HT1080 (cell line): ENCODE results near the gene PIP4P1. TPM values are rescaled to one million over a fixed set of nuclear protein-coding genes. Genes with fewer than 3 reads are reported as not detected.
"Not testable (repeated sequence)": the region's sequence is repeated elsewhere in the genome, so short reads cannot be mapped to it uniquely, and the experiment has no call there.

Source experiments
- DNase-seq: peaks from one replicate; pipeline ENCODE4 v3.0.0-alpha.2; 2015; ENCODE audit warnings: low read depth
- total RNA-seq: library from RNA; depleted of rRNA; stranded (reverse); fragments of >200 nt; shearing (Covaris generic); gene quantifications from 2 replicates; pipeline ENCODE4 v1.2.3, GENCODE V29; 2014

Gene PIP4P1
- total RNA-seq, 1 experiment from 2014 or later: 21.0 TPM

- DNase-seq: peak; percentile 16
Measured at GRCh38 chr14:20477211-20477876, 16.1 kb upstream of the PIP4P1 start.

GRCh38 chr14:20476776-20477175 lies 15.5 kb upstream of the PIP4P1 start:
- DNase-seq: no peak

- DNase-seq: no peak
Measured at GRCh38 chr14:20472536-20473169, 11.4 kb upstream of the PIP4P1 start.

- peak; percentile 42 for DNase-seq
Measured at GRCh38 chr14:20470603-20470901, 9.3 kb upstream of the PIP4P1 start.

DNA sequence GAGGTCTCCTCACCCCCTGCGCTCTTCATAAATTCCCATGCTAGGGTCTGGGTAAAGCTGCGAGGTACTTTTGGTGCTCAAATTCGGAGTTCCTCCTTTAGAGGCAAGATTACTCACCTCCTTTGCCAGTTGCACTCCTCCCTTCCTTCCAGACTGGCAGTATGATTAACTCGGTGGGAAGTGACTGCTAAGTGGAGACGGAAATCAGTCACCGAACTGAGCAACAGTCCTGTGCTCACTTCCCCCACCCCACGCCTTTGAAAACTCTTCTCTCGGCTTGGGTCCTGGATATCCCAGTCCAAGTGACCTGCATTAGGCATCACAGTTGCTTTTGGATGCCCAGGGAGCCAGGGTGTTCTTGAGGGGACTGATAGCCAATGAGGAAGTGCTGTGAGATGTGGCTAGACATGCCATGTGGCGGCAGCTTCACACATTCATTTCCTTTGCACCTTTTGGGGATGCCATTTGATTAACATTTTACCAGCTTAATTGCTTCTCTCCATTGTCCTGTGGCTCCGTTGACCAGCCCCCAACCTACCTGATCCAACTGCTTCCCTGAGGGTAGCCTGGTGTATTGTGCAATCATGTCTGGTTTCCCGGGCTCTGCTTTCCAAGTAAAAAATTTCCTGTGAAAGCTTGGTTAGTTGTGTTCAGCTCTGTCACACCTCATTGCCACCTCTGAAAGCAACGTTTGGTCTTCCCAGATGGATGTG lies 8.8 kb upstream of the PIP4P1 start:
- peak; percentile 88 for DNase-seq

- DNase-seq: peak; percentile 85
Measured at GRCh38 chr14:20469242-20469889, 8.1 kb upstream of the PIP4P1 start, which contains the start of gene PNP. Gene PNP, plus strand, starts transcription at chr14:20469406. Its CDS starts 119 bp downstream, at chr14:20469525.

GRCh38 chr14:20468764-20469241 lies 7.6 kb upstream of the PIP4P1 start:
- DNase-seq: no peak

- DNase-seq: no peak
Measured at GRCh38 chr14:20460458-20461224, 593 bp downstream of the PIP4P1 start.

DNA sequence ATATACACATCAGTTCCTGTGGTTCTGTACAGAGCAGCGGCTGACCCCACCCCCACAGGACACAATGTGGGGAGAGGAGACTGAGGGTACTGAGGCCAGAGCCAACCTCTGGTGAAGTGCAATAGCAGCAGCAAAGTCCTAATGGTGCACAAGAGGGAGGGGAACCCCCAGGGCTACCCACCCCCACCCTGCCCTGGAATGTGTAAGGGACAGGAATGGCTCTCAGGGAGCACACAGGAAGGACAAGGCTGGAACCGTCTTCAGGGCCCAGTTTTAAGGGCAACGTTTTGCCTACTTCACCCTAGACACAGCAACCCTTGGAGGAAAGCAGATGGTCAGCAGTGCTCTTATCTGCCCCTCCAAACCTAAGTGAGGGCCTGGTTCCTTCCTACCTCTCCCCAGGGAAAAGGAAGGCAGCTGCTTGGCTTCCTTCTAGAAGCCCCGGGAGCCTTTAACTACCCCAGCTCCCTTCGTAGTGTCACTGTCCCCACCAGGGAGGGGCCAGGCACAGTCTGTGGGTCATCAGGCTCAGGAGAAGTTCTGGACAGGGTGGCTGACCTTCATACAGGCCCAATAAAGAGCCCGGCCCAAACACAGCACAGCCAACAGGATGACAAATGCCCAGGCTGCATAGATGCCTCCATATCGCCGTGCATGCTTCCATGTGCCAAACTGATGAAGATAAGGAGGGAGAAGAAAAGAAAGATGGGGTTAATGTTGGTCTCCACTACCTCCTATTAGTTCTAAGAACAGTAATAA lies 3.0 kb downstream of the PIP4P1 start:
- no peak for DNase-seq

- no peak for DNase-seq
Measured at GRCh38 chr14:20456971-20457370, 4.3 kb downstream of the PIP4P1 start.

GRCh38 chr14:20455355-20456300 lies 5.6 kb downstream of the PIP4P1 start:
- no peak for DNase-seq

DNA sequence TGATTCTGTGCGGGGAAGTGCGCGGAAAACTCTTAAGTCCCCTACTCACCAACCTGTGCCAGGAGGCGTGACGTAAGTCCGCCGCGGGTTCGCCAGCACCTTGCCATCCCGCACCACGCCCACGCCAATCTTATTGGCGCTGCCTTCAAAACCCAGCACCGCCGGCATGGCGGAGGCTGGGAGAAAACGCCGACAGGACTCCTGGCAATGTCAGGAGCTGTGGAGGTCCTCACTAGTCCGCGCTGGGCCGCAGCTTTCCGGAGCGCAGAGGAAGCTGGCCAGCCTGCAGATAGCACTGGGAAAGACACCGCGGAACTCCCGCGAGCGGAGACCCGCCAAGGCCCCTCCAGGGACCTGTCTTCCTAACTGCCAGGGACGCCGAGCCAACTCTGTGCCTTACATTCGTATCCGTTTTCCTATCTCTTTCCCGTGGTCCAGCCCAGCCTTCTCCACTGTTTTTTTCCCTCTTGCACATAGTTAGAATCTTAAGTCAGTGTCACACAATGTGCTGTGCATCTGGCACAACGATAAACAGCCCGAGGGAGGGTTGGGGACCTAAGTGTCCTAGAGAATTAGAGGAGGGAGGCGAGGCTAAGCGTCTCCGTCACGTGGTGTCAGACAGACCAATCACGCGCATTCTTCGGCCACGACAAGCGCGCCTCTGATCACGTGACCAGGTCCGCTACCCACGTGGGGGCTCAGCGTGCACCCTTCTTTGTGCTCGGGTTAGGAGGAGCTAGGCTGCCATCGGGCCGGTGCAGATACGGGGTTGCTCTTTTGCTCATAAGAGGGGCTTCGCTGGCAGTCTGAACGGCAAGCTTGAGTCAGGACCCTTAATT lies 6.5 kb downstream of the PIP4P1 start, which contains the start of the genes APEX1 and OSGEP:
Gene APEX1, plus strand, starts transcription at position 711 of the 839 bp plus-strand sequence. CDS start 420 bp downstream, outside the sequence.
Gene OSGEP, minus strand, starts transcription at position 297 of the 839 bp plus-strand sequence. Its CDS starts 129 bp downstream, at position 168.
- peak; percentile 98 for DNase-seq

DNA sequence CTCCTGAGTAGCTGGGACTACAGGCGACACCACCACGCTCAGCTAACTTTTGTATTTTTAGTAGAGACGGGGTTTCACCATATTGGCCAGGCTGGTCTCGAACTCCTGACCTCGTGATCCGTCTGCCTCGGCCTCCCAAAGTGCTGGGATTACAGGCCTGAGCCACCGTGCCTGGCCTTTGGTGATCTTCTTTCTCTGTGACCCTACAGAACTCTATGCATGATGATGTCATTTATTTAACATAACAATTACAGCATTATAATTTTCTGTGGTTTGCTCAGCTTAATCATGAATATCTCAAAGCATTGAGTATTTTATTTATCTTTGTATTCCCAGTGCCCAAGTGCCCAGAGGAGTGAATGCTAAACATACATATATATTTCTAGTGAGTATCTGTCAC lies 8.4 kb downstream of the PIP4P1 start:
- DNase-seq: not testable (repeated sequence)

GRCh38 chr14:20446889-20447288 lies 14.3 kb downstream of the PIP4P1 start:
- DNase-seq: no peak

- DNase-seq: not testable (repeated sequence)
Measured at GRCh38 chr14:20443650-20444049, 17.6 kb downstream of the PIP4P1 start.

DNA sequence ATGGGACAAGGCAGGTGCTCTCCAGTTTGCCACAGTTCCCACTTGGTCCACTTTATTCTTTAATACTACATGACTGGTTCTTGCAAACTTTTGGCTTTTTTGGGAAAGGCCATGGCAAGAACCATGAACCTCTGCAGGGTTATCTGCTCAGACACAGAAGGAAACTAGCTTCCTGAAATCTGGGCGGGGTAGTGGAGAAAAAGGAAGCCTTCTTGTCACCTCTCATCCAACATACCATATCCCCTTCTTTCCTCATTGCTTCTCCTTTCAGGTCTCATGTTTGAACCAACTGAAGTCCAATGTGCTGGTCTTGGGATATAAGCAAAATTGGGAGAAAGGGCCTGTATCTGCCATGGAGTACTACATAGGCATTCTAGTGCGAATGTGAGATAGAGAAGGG lies 19.8 kb downstream of the PIP4P1 start:
- DNase-seq: no peak

DNA sequence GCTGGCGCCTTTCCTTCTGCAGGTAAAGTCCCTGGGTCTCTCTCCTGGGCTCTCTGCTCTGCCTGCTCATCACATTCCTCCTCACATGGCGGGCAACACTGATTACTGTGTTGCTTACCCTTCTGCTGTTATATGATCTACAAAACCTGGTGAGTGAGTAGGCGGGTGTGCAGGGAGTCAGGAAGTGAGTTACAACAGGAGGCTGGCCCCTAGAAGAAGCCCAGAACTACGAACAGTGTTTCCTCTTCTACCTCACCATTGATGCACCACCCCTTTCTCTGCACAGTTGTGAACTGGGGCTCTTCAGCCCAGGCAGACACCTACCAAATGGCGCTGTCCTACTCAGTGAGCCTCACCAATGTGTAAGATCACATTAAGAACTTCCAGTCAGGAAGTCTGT lies 20.4 kb downstream of the PIP4P1 start:
- no peak for DNase-seq

- no peak for DNase-seq
Measured at GRCh38 chr14:20440465-20440864, 20.8 kb downstream of the PIP4P1 start.
